AG04449 (cell line): Measurements from ENCODE around the gene SIL1.

Experiments used
- CTCF ChIA-PET: fragments of 350-600 bp; formaldehyde crosslinking; extraction: SDS; loops from one replicate; lab custom pipeline; 2021; ENCODE audit warnings: antibody characterized with exemption; lab: Yijun Ruan, JAX
- POLR2A ChIA-PET: fragments of 400-600, 350-600 bp; formaldehyde crosslinking; extraction: SDS; loops from one replicate; lab custom pipeline; 2020; ENCODE audit warnings: antibody characterized with exemption, inconsistent platforms; lab: Yijun Ruan, JAX
- DNase-seq: peaks from one replicate; pipeline ENCODE4 v3.0.0-alpha.2; 2010; ENCODE audit warnings: low read depth, low spot score
- H3K4me3 ChIP-seq: 2 replicates; pipeline ENCODE4 v1.5.1; 2011; ENCODE audit warnings: low read depth, mild to moderate bottlenecking, control low read depth, low read length
- TF ChIP-seq, protein P1 (sequence below): IDR thresholded peaks from one replicate; pipeline ENCODE4 v1.5.1; 2011; ENCODE audit warnings: mild to moderate bottlenecking, moderate library complexity, low read length, control low read depth, inconsistent platforms; ENCODE audit not compliant: insufficient read depth; ENCODE audit errors: missing control alignments

The SIL1 gene

DNA sequence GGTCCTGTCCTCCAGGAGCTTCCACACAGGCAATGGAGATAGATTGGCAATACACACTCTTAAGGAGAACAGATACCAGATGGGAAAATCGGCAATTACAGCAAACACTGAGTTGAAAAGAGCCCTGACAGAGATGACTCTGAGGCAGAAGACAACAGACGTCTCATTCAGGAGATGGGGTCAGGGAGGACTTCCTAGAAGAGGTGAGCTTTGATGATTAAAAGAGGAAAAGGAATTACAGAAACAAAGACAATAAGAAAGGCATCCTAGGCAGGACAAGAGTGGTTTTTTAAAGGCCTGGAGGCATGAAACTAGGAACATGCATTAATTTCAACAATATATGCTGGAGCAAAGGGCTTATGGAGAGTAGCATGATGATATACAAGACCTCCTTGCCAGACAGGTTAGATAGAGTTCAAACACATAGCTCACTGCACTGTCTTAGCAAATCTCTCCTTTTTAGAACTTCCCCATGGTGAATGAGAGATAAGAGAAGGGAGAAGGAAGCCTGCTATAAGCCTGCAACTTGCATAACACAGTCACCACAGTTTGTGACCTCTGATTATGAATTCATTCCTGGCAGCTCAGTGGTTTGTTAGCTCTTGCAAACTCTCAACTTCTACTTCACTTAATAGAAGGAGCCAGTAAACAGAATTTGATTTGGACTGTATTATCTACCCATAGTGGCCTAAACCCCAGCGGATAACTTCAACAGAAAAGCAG is 48.5 kb downstream of the SIL1 start:
- ChIA-PET POLR2A (interaction anchor here (0.6 kb wide), 1 partner anchor 576 kb away, joined by 5 read pairs; no protein-coding TSS in a partner anchor), CTCF (interaction anchor here (1.0 to 1.9 kb wide), 2 partner anchors 9 to 14 kb away, joined by 3 to 4 read pairs; no protein-coding TSS in a partner anchor)
- DNase-seq = peak; percentile 23
- TF ChIP-seq, protein P1, sequence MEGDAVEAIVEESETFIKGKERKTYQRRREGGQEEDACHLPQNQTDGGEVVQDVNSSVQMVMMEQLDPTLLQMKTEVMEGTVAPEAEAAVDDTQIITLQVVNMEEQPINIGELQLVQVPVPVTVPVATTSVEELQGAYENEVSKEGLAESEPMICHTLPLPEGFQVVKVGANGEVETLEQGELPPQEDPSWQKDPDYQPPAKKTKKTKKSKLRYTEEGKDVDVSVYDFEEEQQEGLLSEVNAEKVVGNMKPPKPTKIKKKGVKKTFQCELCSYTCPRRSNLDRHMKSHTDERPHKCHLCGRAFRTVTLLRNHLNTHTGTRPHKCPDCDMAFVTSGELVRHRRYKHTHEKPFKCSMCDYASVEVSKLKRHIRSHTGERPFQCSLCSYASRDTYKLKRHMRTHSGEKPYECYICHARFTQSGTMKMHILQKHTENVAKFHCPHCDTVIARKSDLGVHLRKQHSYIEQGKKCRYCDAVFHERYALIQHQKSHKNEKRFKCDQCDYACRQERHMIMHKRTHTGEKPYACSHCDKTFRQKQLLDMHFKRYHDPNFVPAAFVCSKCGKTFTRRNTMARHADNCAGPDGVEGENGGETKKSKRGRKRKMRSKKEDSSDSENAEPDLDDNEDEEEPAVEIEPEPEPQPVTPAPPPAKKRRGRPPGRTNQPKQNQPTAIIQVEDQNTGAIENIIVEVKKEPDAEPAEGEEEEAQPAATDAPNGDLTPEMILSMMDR = no peak
- no peak overlapping the region for H3K4me3 ChIP-seq

DNA sequence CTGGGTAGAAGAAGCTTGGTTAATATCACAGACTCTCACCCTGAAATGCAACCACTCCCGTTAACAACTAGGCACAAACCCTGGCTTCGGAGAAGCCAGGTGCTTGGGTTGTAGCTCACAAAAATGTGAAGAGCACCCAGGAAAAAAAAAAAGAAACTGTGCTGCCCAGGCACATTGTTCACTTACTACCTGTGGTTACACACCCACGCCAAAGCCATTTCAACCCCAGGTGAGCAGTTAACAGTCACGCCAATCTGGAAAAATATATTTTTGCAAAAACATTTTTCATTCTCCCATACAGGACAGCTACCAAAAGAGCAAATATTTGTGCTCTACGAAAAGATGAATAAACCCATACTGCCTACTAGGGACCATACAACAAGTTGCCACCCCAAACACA is 49.2 kb downstream of the SIL1 start:
- no peak for DNase-seq
- ChIA-PET CTCF (interaction anchor here (1.0 to 1.9 kb wide), 2 partner anchors 8 to 13 kb away, joined by 3 to 4 read pairs; no protein-coding TSS in a partner anchor), POLR2A (no interaction called here)
- H3K4me3 ChIP-seq = no peak overlapping the region
- TF ChIP-seq, protein P1 = no peak

DNA sequence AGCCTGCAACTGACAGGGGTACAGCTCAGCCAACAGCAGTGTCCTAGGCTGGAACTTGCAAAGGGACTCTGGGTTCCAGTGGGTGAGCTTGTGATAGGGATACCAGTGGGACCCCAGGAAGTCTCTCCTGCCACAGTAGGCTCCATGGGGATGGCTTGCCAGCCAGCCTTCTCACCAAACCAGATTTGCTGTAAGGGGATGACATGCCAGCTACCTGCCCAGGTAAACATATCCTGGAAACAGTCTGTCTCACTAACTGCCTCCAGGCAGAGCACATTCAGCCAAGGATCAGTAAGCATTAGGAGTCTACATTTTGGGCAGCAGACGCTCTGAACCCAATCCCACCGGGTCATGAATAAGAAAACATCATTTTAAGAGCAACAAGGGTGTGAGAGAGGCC is 49.9 kb downstream of the SIL1 start:
- POLR2A ChIA-PET = interaction anchor here (0.5 kb wide), 1 partner anchor 572 kb away, joined by 3 read pairs; no protein-coding TSS in a partner anchor
- H3K4me3 ChIP-seq = no peak overlapping the region
- TF ChIP-seq, protein P1 = no peak
- DNase-seq = no peak
- CTCF ChIA-PET = interaction anchor here (1.0 to 2.2 kb wide), 3 partner anchors 12 to 82 kb away, joined by 3 to 5 read pairs (median 3); no protein-coding TSS in a partner anchor

DNA sequence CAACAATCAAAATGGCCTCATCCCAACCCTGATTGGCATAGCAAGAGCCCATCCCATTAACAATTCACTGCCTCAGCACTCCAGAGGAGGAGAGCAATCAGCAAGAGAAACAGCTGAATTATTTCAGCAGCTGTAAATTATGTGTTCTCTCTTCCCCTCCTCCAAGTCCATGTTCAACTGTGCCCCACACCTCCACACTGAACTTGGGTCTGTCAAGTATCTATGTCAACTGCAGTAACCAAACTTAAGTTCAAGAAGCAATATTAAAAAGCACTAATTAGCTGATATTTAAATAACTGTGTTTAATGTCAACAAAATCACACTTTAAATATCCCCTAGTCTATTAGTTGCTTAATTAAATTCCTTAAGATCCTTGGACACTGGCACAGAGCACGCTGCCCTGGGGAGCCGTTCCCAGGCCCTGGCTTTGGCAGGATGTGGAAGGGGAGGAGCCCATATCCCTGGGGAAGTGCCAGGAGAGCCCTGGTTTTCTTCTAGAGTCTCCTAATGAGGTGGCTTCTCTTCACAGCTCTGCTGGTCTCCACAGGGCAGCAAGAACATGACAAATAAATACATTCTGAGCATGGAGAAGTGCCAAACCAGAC is 50.6 kb downstream of the SIL1 start:
- POLR2A ChIA-PET = no interaction called here
- no peak overlapping the region for H3K4me3 ChIP-seq
- peak; percentile 19 for DNase-seq
- TF ChIP-seq, protein P1 = no peak
- CTCF ChIA-PET = interaction anchor here (1.2 to 2.2 kb wide), 3 partner anchors 13 to 83 kb away, joined by 3 to 5 read pairs (median 5); no protein-coding TSS in a partner anchor

DNA sequence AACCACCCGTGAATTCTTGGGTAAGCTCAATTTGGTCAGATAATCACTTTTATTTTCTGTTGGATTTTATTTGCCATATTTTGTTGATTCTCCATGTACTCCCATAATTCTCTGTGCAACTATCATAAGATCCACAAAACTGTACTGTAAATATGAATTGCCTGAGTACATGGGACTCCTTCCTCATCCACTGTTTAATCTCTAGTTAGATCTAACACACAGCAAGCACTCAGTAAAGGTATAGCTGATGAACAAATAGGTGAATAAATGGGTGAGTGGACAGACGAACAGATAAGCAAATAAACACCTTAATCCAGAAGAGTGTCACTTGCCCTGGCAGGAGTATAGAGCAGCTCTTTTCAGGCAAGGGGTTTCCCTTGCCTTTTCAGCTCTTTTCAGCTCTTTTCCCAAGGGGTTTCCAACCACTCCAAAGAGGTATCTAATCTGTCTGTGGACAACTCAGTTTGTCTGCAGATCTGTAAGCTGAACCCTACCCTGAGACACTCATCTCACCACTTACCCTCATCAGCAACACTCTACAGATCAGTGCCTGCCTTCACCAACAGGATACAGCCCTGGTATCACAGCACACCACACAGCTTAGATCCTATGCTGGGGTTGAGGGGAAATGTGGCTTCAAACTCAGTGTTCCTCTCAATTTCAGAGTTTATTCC is 51.2 kb downstream of the SIL1 start:
- CTCF ChIA-PET = interaction anchor here (1.2 to 2.2 kb wide), 2 partner anchors 12 to 37 kb away, joined by 5 read pairs; no protein-coding TSS in a partner anchor
- DNase-seq = no peak
- POLR2A ChIA-PET = no interaction called here
- TF ChIP-seq, protein P1 = no peak
- H3K4me3 ChIP-seq = no peak overlapping the region
